ENCODE measurements around the gene KRT1.

GRCh38 chr12:52651726-52652261 lies 28.4 kb downstream of the KRT1 start, which contains the start of gene KRT2:
- no peak for TF ChIP-seq TAF1 (IDR thresholded peaks at IDR 0.05; ENCODE audit: borderline replicate concordance, insufficient read depth, low read length)
- TF ChIP-seq FOXP2 (optimal IDR thresholded peaks at IDR 0.05; ENCODE audit: borderline replicate concordance, extremely low read depth, extremely low read length, insufficient read depth), result no peak
- TF ChIP-seq SIN3A (IDR thresholded peaks at IDR 0.05; ENCODE audit: borderline replicate concordance, insufficient read depth, low read length), result no peak
- no peak for TF ChIP-seq REST (IDR thresholded peaks at IDR 0.05; ENCODE audit: insufficient read depth in 1 of 2, low read depth in 2 of 2, low read length in 2 of 2)
